ENCODE results near the gene C1RL. TPM values are rescaled to one million over a fixed set of nuclear protein-coding genes. Genes with fewer than 3 reads are reported as not detected.

Gene C1RL
- total and polyA plus RNA-seq, 11 donors, result 5.4 to 27.1 (median 7.9) TPM

DNA sequence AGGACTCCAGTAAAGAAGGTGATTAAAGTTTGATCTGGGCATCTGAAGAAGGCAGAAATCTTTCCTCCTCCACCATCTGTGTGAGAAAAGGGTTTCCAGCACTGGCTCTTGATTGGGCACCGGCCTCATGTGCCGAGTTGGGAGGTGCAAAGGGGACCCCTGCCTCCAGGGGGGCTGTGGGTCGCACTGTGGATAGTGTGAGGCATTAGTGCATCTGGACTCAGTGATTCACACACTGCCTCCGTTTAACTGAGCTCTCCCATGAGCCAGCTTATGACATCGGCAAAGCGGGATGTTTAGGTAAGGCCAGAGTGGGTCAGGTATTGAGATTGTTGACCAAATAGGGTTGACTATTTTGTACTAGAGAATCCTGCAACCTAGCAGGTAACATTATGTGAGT is 39.6 kb downstream of the C1RL start:
- TF ChIP-seq, protein P1, sequence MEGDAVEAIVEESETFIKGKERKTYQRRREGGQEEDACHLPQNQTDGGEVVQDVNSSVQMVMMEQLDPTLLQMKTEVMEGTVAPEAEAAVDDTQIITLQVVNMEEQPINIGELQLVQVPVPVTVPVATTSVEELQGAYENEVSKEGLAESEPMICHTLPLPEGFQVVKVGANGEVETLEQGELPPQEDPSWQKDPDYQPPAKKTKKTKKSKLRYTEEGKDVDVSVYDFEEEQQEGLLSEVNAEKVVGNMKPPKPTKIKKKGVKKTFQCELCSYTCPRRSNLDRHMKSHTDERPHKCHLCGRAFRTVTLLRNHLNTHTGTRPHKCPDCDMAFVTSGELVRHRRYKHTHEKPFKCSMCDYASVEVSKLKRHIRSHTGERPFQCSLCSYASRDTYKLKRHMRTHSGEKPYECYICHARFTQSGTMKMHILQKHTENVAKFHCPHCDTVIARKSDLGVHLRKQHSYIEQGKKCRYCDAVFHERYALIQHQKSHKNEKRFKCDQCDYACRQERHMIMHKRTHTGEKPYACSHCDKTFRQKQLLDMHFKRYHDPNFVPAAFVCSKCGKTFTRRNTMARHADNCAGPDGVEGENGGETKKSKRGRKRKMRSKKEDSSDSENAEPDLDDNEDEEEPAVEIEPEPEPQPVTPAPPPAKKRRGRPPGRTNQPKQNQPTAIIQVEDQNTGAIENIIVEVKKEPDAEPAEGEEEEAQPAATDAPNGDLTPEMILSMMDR (IDR thresholded peaks at IDR 0.05), result no peak
- no peak for TF ChIP-seq POLR2A (IDR thresholded peaks at IDR 0.05)
- WGBS, 4 donors, result 79 to 88% (median 86%) methylated on average over 4 to 6 of the region's 6 CpGs
- Histone ChIP-seq H3K4me1 (peaks cover 0 to 23% (median 9%) of the 10 kb centered on the region in 12 donors), H3K27me3 (no peaks in the 10 kb centered on the region), H3K4me3 (no peak overlapping the region), H3K36me3 (peaks cover 0 to 47% (median 3%) of the 10 kb centered on the region in 9 donors), H3K27ac (peak overlapping the region in 8 of 12 donors; percentile 22 to 73 (median 50)), H3K9me3 (no peaks in the 10 kb centered on the region)
- intact Hi-C loops (cut with DNase I), result no loop called here
- ATAC-seq, result no peak
- DNase-seq, result no peak

DNA sequence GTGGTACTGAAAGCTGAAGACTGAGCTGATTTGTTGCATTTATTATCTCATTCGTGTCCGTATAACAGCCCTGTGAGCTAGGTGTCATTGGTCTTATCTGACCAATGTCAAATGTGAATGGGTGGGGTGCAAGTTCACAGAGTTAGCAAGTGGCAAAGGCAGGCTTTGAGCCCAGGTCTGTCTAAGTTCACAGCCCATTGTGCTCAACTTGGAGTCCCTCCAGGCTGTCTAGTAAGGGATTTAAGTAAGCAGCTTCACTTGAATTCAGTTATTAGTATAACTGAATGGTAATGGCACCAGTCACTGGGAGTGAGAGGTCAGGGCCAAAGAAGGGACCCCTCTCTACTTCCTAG is 40.0 kb downstream of the C1RL start:
- Histone ChIP-seq H3K36me3 (peaks cover 0 to 47% (median 3%) of the 10 kb centered on the region in 9 donors), H3K9me3 (no peaks in the 10 kb centered on the region), H3K4me3 (no peak overlapping the region), H3K27ac (peak overlapping the region in 10 of 12 donors; percentile 15 to 73 (median 46)), H3K27me3 (no peaks in the 10 kb centered on the region), H3K4me1 (peaks cover 0 to 24% (median 9%) of the 10 kb centered on the region in 12 donors)
- TF ChIP-seq, protein P1 (IDR thresholded peaks at IDR 0.05), result no peak
- TF ChIP-seq POLR2A (IDR thresholded peaks at IDR 0.05), result no peak
- ATAC-seq (peak in 3 of 4 donors; percentile 32 to 47 (median 45)), DNase-seq (no peak)
- WGBS, 4 donors, result 21 to 38% (median 33%) methylated on average over 2 of the region's 2 CpGs
- intact Hi-C loops (cut with DNase I), result no loop called here

DNA sequence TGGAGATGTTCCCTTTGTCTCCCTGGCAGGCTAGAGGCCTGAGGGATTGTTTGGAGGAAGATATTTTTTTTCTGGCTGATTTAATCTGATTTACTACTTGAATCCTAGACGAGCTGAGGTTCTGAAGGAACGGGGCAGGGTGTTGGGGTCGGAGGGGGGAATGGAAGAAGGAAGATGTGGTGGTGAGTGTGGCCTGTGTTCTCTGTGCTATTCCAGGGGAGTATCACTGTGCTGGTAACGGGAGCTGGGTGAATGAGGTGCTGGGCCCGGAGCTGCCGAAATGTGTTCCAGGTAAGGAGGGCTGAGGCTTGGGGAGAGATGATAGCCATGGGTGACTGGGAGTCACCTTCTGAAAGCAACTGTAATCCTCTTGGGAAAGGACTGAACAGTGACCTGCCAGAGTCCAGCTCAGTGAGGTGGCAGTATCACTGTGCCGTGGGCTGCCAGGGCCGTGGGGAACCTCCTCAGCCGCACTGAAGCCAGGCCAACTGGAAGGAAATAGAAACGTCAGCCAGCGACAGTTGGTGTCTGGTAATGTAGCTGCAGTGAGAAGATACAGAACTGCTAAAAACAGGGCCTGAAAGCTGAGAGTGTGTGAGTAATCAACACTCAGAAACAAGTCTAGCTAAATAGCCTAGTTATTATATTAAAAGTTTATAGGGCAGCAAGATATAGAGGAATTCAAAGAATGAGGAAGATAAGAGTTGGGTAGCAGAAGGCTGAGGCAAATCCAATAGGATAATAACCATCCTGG is 40.6 kb downstream of the C1RL start:
- H3K36me3 ChIP-seq, result peaks cover 0 to 50% (median 3%) of the 10 kb centered on the region in 9 donors
- H3K4me3 ChIP-seq, result no peak overlapping the region
- 39 to 48% (median 45%) methylated on average over 11 of the region's 11 CpGs for WGBS, 4 donors
- no peaks in the 10 kb centered on the region for H3K9me3 ChIP-seq
- peak; percentile 90 to 94 (median 94) for ATAC-seq
- peak overlapping the region in 11 of 12 donors; percentile 15 to 73 (median 41) for H3K27ac ChIP-seq
- H3K27me3 ChIP-seq, result no peaks in the 10 kb centered on the region
- DNase-seq, result peak in 4 of 5 donors; percentile 51 to 73 (median 61)
- no peak for TF ChIP-seq POLR2A (IDR thresholded peaks at IDR 0.05)
- TF ChIP-seq, protein P1 (IDR thresholded peaks at IDR 0.05), result no peak
- intact Hi-C loops (cut with DNase I), result no loop called here
- peaks cover 0 to 26% (median 9%) of the 10 kb centered on the region in 12 donors for H3K4me1 ChIP-seq

DNA sequence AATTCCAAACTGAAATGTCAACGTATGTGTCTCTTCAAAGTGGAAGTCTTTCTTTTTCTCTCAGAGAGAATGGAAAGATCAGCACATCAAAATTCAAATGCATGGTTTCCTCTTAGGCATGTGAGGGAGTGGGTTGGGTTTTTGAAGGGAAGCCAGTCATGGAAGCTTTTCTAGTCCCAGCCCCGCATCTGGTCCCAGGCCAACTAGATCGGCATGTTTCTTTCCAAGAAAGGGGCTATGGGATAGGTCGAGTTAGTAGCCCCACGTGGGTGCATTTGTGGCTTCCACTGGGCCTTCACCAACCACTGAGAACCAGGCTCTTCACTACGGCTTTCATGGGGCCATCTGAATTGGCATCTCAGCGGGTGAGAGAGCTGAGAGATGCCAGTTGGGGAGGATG is 41.9 kb downstream of the C1RL start:
- DNase-seq, result no peak
- no peak for ATAC-seq
- H3K9me3 ChIP-seq, result no peaks in the 10 kb centered on the region
- 86 to 89% (median 89%) methylated on average over 7 of the region's 7 CpGs for WGBS, 4 donors
- peaks cover 0 to 30% (median 9%) of the 10 kb centered on the region in 12 donors for H3K4me1 ChIP-seq
- H3K27ac ChIP-seq, result no peak overlapping the region
- no peaks in the 10 kb centered on the region for H3K27me3 ChIP-seq
- TF ChIP-seq POLR2A (IDR thresholded peaks at IDR 0.05), result no peak
- TF ChIP-seq, protein P1 (IDR thresholded peaks at IDR 0.05), result no peak
- no peak overlapping the region for H3K4me3 ChIP-seq
- intact Hi-C loops (cut with DNase I), result no loop called here
- peaks cover 0 to 60% (median 6%) of the 10 kb centered on the region in 9 donors for H3K36me3 ChIP-seq

Measured in heart left ventricle (tissue), 16 donors.